Measurements from ENCODE around the gene KLHL24. TPM values are rescaled to one million over a fixed set of nuclear protein-coding genes. Genes with fewer than 3 reads are reported as not detected.
"Not testable (repeated sequence)": the region's sequence is repeated elsewhere in the genome, so short reads cannot be mapped to it uniquely, and the experiment has no call there.

KLHL24 gene
- 37.0 TPM for polyA plus RNA-seq (ENCODE audit: insufficient read length)

GRCh38 chr3:183635431-183636220 lies at the start of gene KLHL24:
KLHL24 (plus strand) TSS chr3:183635623; CDS start chr3:183650357, 14,734 bp downstream.
- peak; percentile 95 for DNase-seq

- DNase-seq = no peak
These were observed 48.9 kb upstream of the KLHL24 start for GRCh38 chr3:183586477-183586876.

- DNase-seq = no peak
These were observed 48.1 kb upstream of the KLHL24 start for GRCh38 chr3:183587336-183587735.

- DNase-seq = no peak
These were observed 45.0 kb upstream of the KLHL24 start for GRCh38 chr3:183590442-183590841.

- DNase-seq = no peak
These were observed 43.4 kb upstream of the KLHL24 start for GRCh38 chr3:183591881-183592521.

- no peak for DNase-seq
These were observed 42.6 kb upstream of the KLHL24 start for GRCh38 chr3:183592821-183593220.

- DNase-seq = no peak
These were observed 40.8 kb upstream of the KLHL24 start for GRCh38 chr3:183594636-183595035.

GRCh38 chr3:183597959-183598358 lies 37.5 kb upstream of the KLHL24 start:
- no peak for DNase-seq

GRCh38 chr3:183611326-183611725 lies 24.1 kb upstream of the KLHL24 start:
- not testable (repeated sequence) for DNase-seq

GRCh38 chr3:183613366-183614285 lies 21.8 kb upstream of the KLHL24 start:
- no peak for DNase-seq

- no peak for DNase-seq
These were observed 16.9 kb upstream of the KLHL24 start for GRCh38 chr3:183618542-183618941.

GRCh38 chr3:183619010-183619409 lies 16.4 kb upstream of the KLHL24 start:
- no peak for DNase-seq

- DNase-seq = no peak
These were observed 15.7 kb upstream of the KLHL24 start for GRCh38 chr3:183619624-183620251.

GRCh38 chr3:183620252-183620628 lies 15.2 kb upstream of the KLHL24 start:
- no peak for DNase-seq

GRCh38 chr3:183622473-183622872 lies 12.9 kb upstream of the KLHL24 start:
- not testable (repeated sequence) for DNase-seq

GRCh38 chr3:183626877-183627594 lies 8.4 kb upstream of the KLHL24 start:
- no peak for DNase-seq

- no peak for DNase-seq
These were observed 5.7 kb upstream of the KLHL24 start for GRCh38 chr3:183629546-183630301.

GRCh38 chr3:183631715-183632114 lies 3.7 kb upstream of the KLHL24 start:
- DNase-seq = no peak

- not testable (repeated sequence) for DNase-seq
These were observed 2.7 kb upstream of the KLHL24 start for GRCh38 chr3:183632725-183633124.

GRCh38 chr3:183634707-183635106 lies 716 bp upstream of the KLHL24 start:
- no peak for DNase-seq

- DNase-seq = no peak
These were observed 354 bp upstream of the KLHL24 start for GRCh38 chr3:183635107-183635430.

Data from hindlimb muscle (tissue), 1 donor.